Calu3 (cell line): ENCODE data around the gene AP3B1. TPM values are rescaled to one million over a fixed set of nuclear protein-coding genes. Genes with fewer than 3 reads are reported as not detected.
A peak's percentile ranks its signal among the peaks of the same experiment; 100 is the strongest.
"Not testable (repeated sequence)": the region's sequence is repeated elsewhere in the genome, so short reads cannot be mapped to it uniquely, and the experiment has no call there.

Experiments used
- BruUV-seq: library from RNA; stranded (reverse); fragments of 400-500 nt; replicated peaks from 2 replicates; lab custom pipeline; 2021; lab: Mats Ljungman, UMichigan
- CTCF ChIA-PET: fragments of 300-600 bp; sonication (Branson Sonifier 250); formaldehyde crosslinking; loops from one replicate; lab custom pipeline; 2022; ENCODE audit warnings: antibody characterized with exemption; lab: Charles Lee
- DNase-seq: peaks from one replicate; pipeline ENCODE4 v3.0.0; 2022
- H3K27ac Mint-ChIP-seq: one replicate; pipeline ENCODE4 v1.8.0; 2022; ENCODE audit warnings: mixed read lengths; ENCODE audit not compliant: unreplicated experiment
- H3K27me3 Mint-ChIP-seq: one replicate; pipeline ENCODE4 v1.8.0; 2022; ENCODE audit warnings: mixed read lengths; ENCODE audit not compliant: unreplicated experiment
- H3K36me3 Mint-ChIP-seq: one replicate; pipeline ENCODE4 v1.8.0; 2022; ENCODE audit warnings: mild to moderate bottlenecking, moderate library complexity, mixed read lengths; ENCODE audit not compliant: insufficient read depth, unreplicated experiment
- H3K4me1 Mint-ChIP-seq: one replicate; pipeline ENCODE4 v1.8.0; 2022; ENCODE audit warnings: mild to moderate bottlenecking, low read depth, mixed read lengths; ENCODE audit not compliant: unreplicated experiment
- H3K4me3 Mint-ChIP-seq: one replicate; pipeline ENCODE4 v1.8.0; 2022; ENCODE audit warnings: mild to moderate bottlenecking, low read depth, moderate library complexity, mixed read lengths; ENCODE audit not compliant: unreplicated experiment
- H3K9me3 Mint-ChIP-seq: one replicate; pipeline ENCODE4 v1.8.0; 2022; ENCODE audit warnings: low read depth, mixed read lengths; ENCODE audit not compliant: unreplicated experiment
- CTCF ChIP-seq: fragments of 200-600 bp; IDR thresholded peaks from one replicate; pipeline ENCODE4 v1.8.0; 2022; ENCODE audit warnings: antibody characterized with exemption; ENCODE audit not compliant: unreplicated experiment
- intact Hi-C: fragments of 100-400 bp; cut with micrococcal nuclease; formaldehyde crosslinking; loops from one replicate; pipeline ENCODE4 v1.10.0; 2022; ENCODE audit not compliant: unreplicated experiment
- total RNA-seq: library from RNA; stranded (reverse); gene quantifications from 2 replicates; pipeline ENCODE4 v1.2.3, GENCODE V29; 2022

The AP3B1 gene
- total RNA-seq, 1 experiment from 2014 or later: 66.9 TPM

- Mint-ChIP-seq H3K36me3 (no peaks in the 10 kb centered on the region), H3K4me1 (no peaks in the 10 kb centered on the region), H3K27ac (no peak overlapping the region), H3K9me3 (no peaks in the 10 kb centered on the region), H3K27me3 (no peaks in the 10 kb centered on the region), H3K4me3 (no peak overlapping the region)
- CTCF ChIA-PET: no interaction called here
- no peak for TF ChIP-seq CTCF
- no peak for DNase-seq
- intact Hi-C loops: no loop called here
- no TSS peak for BruUV-seq
Observed at GRCh38 chr5:78190402-78190801, 104.1 kb downstream of the AP3B1 start.

GRCh38 chr5:78188681-78189080 lies 105.8 kb downstream of the AP3B1 start:
- H3K4me1 Mint-ChIP-seq, DNase-seq, CTCF ChIA-PET, H3K27ac Mint-ChIP-seq, BruUV-seq, intact Hi-C loops, H3K36me3 Mint-ChIP-seq, H3K9me3 Mint-ChIP-seq, H3K4me3 Mint-ChIP-seq, H3K27me3 Mint-ChIP-seq: not testable (repeated sequence)

- Mint-ChIP-seq H3K4me3 (no peak overlapping the region), H3K27me3 (no peaks in the 10 kb centered on the region), H3K27ac (no peak overlapping the region), H3K36me3 (no peaks in the 10 kb centered on the region), H3K9me3 (no peaks in the 10 kb centered on the region), H3K4me1 (no peaks in the 10 kb centered on the region)
- BruUV-seq: no TSS peak
- DNase-seq: no peak
- TF ChIP-seq CTCF: no peak
- intact Hi-C loops: no loop called here
- CTCF ChIA-PET: no interaction called here
Observed at GRCh38 chr5:78187172-78187571, 107.3 kb downstream of the AP3B1 start.

- peak; percentile 7 for DNase-seq
- Mint-ChIP-seq H3K36me3 (no peaks in the 10 kb centered on the region), H3K27me3 (no peaks in the 10 kb centered on the region), H3K4me3 (no peak overlapping the region), H3K27ac (no peak overlapping the region), H3K9me3 (no peaks in the 10 kb centered on the region), H3K4me1 (no peaks in the 10 kb centered on the region)
- intact Hi-C loops: no loop called here
- no TSS peak for BruUV-seq
- CTCF ChIA-PET: no interaction called here
- TF ChIP-seq CTCF: no peak
Observed at GRCh38 chr5:78182838-78183237, 111.7 kb downstream of the AP3B1 start.

- no TSS peak for BruUV-seq
- no peak for DNase-seq
- TF ChIP-seq CTCF: no peak
- Mint-ChIP-seq H3K27ac (no peak overlapping the region), H3K27me3 (no peaks in the 10 kb centered on the region), H3K4me1 (no peaks in the 10 kb centered on the region), H3K9me3 (peaks cover 7% of the 10 kb centered on the region), H3K4me3 (no peak overlapping the region), H3K36me3 (peaks cover 11% of the 10 kb centered on the region)
- intact Hi-C loops: no loop called here
- CTCF ChIA-PET: no interaction called here
Observed at GRCh38 chr5:78178356-78178755, 116.1 kb downstream of the AP3B1 start.

GRCh38 chr5:78170335-78170734 lies 124.2 kb downstream of the AP3B1 start:
- CTCF ChIA-PET, H3K27me3 Mint-ChIP-seq, BruUV-seq, H3K4me1 Mint-ChIP-seq, DNase-seq, H3K4me3 Mint-ChIP-seq, H3K27ac Mint-ChIP-seq, intact Hi-C loops: not testable (repeated sequence)
- peaks cover 15% of the 10 kb centered on the region for H3K9me3 Mint-ChIP-seq
- H3K36me3 Mint-ChIP-seq: peaks cover 11% of the 10 kb centered on the region
